Thymus (tissue), 11 donors: ENCODE results near the gene FGF12. TPM values are rescaled to one million over a fixed set of nuclear protein-coding genes. Genes with fewer than 3 reads are reported as not detected.

Experiments used
- DNase-seq, 9 donors: peaks; one replicate each; pipeline ENCODE4 v3.0.0-alpha.2; 2013; ENCODE audit warnings: low spot score in 9 of 9, low read depth in 6 of 9, missing footprints in 1 of 9
- H3K27ac ChIP-seq, 2 donors: one replicate each; pipeline ENCODE4 v1.5.1; 2013; ENCODE audit warnings: control low read depth in 1 of 2, low read depth in 1 of 2, low read length in 1 of 2, mild to moderate bottlenecking in 1 of 2, moderate library complexity in 1 of 2
- H3K27me3 ChIP-seq, 2 donors: one replicate each; pipeline ENCODE4 v1.5.1; 2013; ENCODE audit warnings: low read length in 1 of 2; ENCODE audit not compliant: control insufficient read depth in 2 of 2, insufficient read depth in 1 of 2
- H3K36me3 ChIP-seq, 2 donors: one replicate each; pipeline ENCODE4 v1.5.1; 2013; ENCODE audit warnings: low read length in 1 of 2, mild to moderate bottlenecking in 1 of 2, moderate library complexity in 1 of 2; ENCODE audit not compliant: control insufficient read depth in 2 of 2, insufficient read depth in 2 of 2
- H3K4me1 ChIP-seq, 2 donors: one replicate each; pipeline ENCODE4 v1.5.1; 2013; ENCODE audit warnings: low read length in 2 of 2; ENCODE audit not compliant: control insufficient read depth in 2 of 2, insufficient read depth in 2 of 2
- H3K4me3 ChIP-seq, 2 donors: one replicate each; pipeline ENCODE4 v1.5.1; 2013; ENCODE audit warnings: low read length in 2 of 2, control low read depth in 1 of 2, mild to moderate bottlenecking in 1 of 2
- H3K9me3 ChIP-seq, 2 donors: one replicate each; pipeline ENCODE4 v1.5.1; 2013; ENCODE audit warnings: low read length in 1 of 2, mild to moderate bottlenecking in 1 of 2; ENCODE audit not compliant: control insufficient read depth in 2 of 2, insufficient read depth in 1 of 2
- WGBS: extraction: QIAGEN DNeasy Blood & Tissue Kit; methylation state at CpG from one replicate; pipeline ENCODE4 v1.1.7; 2013; 5-methylcytosine and 5-hydroxymethylcytosine counted together
- polyA plus RNA-seq: library from polyadenylated mRNA; stranded (reverse); fragments of 200-250 nt; gene quantifications from one replicate; pipeline ENCODE4 v1.2.3, GENCODE V29; 2013
- total RNA-seq: library from RNA; stranded (reverse); fragments of 120-200 nt; gene quantifications from one replicate; pipeline ENCODE4 v1.2.4, GENCODE V29; 2013
- donor health status: healthy.

Gene FGF12
- total and polyA plus RNA-seq, 2 donors, result 0.19 to 1.1 TPM

DNA sequence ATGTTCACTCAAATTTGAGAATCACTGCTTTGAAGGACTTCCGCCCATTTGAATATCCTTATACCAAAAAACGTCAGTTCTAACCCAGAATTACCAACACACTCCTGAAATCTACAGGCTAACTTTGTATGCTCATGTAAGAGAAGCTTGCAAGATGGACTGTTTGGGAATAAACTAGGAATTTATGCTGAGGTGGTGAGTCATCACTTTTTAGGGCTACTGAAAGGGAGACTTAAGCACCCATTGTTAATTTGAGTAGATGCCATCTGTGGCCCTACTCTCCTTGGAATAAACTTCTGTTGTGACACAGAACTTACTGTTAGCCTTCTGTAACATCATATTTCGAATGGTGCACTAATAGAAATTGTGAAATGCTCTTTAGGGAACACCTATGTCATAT, 74.6 kb downstream of the FGF12 start:
- Histone ChIP-seq H3K36me3 (no peaks in the 10 kb centered on the region), H3K4me1 (no peaks in the 10 kb centered on the region), H3K27me3 (no peaks in the 10 kb centered on the region), H3K4me3 (no peak overlapping the region), H3K27ac (no peak overlapping the region), H3K9me3 (no peaks in the 10 kb centered on the region)
- DNase-seq, result no peak
- WGBS, result 74% methylated on average over 3 of the region's 3 CpGs

DNA sequence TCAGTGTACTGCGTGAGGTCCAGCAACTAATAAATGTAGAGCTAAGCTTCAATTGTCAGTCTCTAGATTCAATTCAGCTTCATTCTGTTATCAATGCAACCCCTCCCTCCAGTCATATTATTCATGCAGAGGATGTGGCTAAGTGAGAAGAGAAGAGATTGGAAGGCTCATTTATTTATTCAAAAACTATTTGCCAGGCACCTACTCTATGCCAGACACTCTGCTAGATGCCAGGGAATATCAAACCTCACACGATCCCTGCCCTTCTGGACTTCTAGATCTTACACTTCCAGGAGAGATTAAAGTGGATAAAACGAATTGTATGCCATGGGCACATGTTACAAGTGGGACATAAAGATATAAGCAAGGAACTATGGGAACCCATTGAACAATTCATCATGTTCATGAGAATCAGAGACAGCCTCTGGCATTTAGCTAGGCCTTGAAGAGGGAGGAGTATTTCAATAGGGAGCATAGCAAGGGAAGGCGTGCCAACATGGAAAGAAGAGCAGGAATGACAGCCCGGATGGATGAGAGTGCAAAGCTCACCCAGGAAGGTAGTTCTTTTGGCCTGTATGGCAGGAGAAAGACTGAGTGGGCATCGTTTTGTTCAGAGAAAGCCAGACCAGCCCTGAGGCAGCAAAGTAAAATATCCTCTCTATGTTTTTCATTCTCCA, 75.4 kb downstream of the FGF12 start:
- Histone ChIP-seq H3K4me1 (no peaks in the 10 kb centered on the region), H3K27me3 (no peaks in the 10 kb centered on the region), H3K4me3 (no peak overlapping the region), H3K9me3 (no peaks in the 10 kb centered on the region), H3K36me3 (no peaks in the 10 kb centered on the region), H3K27ac (no peak overlapping the region)
- WGBS, result 82% methylated on average over 6 of the region's 6 CpGs
- DNase-seq, result no peak

DNA sequence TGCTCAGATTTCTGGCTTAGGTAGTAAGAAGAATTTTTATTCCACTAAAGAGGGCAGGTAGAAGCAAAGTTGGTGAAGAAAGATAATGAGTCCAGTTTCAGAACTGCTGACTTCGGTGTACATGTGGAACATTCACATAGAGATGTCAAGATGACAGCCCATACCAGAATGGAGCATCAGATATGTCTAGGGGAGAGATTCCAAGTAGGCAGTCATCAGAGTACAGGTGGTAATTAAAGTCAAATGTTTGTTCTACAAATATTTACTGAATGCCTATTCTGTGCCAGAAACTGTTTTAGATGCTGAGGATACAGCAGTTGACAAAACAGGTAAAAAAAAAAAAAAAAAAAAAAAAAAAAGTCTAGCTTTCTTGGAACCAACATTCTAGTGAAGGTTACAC, 81.9 kb downstream of the FGF12 start:
- no peaks in the 10 kb centered on the region for H3K36me3 ChIP-seq
- no peaks in the 10 kb centered on the region for H3K27me3 ChIP-seq
- H3K27ac ChIP-seq, result no peak overlapping the region
- WGBS, result 34% methylated on average over 1 of the region's 1 CpG
- H3K4me3 ChIP-seq, result no peak overlapping the region
- no peak for DNase-seq
- no peaks in the 10 kb centered on the region for H3K4me1 ChIP-seq
- no peaks in the 10 kb centered on the region for H3K9me3 ChIP-seq

DNA sequence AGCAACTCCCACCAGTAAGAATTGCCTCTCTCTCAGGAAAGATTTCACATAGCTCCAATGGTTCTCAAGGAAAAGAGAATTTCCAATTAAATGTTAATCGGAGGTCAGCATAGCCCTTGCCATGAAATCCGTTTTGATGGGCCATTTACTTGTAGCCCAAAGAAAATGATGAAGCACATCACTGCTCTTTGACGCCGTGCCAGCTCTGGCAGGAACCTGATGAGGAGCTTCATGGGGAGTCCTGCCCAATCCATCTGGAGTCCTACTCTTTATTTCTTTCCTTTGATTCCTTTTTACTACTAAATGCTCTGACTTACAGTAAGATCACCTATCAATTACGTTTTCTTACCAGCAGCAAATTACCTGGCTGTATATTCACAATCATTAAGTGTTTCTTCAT, 84.7 kb downstream of the FGF12 start:
- no peaks in the 10 kb centered on the region for H3K9me3 ChIP-seq
- 90% methylated on average over 5 of the region's 5 CpGs for WGBS
- no peak overlapping the region for H3K27ac ChIP-seq
- no peaks in the 10 kb centered on the region for H3K27me3 ChIP-seq
- no peaks in the 10 kb centered on the region for H3K36me3 ChIP-seq
- H3K4me1 ChIP-seq, result no peaks in the 10 kb centered on the region
- DNase-seq, result no peak
- no peak overlapping the region for H3K4me3 ChIP-seq

DNA sequence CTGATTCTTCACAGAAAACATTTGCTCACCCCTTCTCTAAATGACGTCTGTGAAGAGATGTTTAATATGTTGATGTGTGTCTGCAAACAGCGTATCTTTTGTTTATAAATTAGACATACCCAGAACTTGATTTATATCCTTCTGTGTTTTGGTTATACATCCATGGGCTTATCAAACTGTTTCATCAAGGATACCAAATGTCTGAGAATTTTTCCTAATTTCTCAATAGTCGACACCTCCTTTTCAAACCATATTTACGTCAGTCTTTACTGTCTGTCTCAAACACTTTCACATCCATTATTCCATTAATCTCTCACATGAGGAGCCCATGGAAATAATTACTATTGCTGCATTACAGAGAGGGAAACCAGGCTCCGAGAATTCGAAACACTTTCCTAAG, 85.4 kb downstream of the FGF12 start:
- Histone ChIP-seq H3K9me3 (no peaks in the 10 kb centered on the region), H3K36me3 (no peaks in the 10 kb centered on the region), H3K4me3 (no peak overlapping the region), H3K4me1 (no peaks in the 10 kb centered on the region), H3K27me3 (no peaks in the 10 kb centered on the region), H3K27ac (no peak overlapping the region)
- 86% methylated on average over 6 of the region's 6 CpGs for WGBS
- no peak for DNase-seq

DNA sequence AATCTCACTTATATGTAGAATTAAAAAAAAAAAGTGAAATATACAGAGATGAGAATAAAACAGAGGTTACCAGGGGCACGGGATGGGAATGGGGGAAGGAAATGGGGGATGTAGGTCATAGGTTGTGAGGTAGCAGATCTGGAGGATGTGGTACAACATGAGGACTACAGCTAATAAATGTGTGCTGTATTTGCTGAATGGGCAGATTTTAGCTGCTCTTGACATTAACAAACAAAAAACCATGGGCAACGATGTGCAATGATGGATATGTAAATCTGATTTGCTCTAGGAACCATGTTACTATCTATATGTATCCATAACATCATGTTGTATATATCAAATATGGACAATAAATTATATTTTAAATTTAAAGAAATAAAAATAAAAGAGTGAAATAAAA, 87.4 kb downstream of the FGF12 start:
- Histone ChIP-seq H3K9me3 (no peaks in the 10 kb centered on the region), H3K27me3 (no peaks in the 10 kb centered on the region), H3K4me1 (no peaks in the 10 kb centered on the region), H3K27ac (no peak overlapping the region), H3K36me3 (no peaks in the 10 kb centered on the region), H3K4me3 (no peak overlapping the region)
- 71% methylated on average over 2 of the region's 2 CpGs for WGBS
- DNase-seq, result no peak

DNA sequence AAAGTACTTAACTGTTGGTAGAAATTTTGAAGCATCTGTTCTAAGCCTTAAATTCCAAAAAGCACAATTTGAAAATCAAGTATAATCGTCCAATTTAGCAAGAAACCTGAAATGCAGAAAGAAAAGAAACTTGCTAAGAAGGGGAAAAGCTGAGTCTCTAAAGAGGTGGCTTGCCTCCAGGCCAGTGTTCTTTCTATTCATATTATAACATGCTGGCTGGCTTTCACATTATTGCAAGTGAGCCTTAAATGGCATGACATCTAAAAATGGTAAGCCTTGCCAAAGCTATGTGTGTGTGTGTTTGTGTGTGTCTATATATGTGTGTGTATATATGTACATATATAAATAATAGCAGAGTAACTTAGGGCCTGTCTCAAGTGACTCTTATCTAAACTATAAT, 89.5 kb downstream of the FGF12 start:
- WGBS, result 92% methylated on average over 1 of the region's 1 CpG
- no peak for DNase-seq
- no peaks in the 10 kb centered on the region for H3K27me3 ChIP-seq

DNA sequence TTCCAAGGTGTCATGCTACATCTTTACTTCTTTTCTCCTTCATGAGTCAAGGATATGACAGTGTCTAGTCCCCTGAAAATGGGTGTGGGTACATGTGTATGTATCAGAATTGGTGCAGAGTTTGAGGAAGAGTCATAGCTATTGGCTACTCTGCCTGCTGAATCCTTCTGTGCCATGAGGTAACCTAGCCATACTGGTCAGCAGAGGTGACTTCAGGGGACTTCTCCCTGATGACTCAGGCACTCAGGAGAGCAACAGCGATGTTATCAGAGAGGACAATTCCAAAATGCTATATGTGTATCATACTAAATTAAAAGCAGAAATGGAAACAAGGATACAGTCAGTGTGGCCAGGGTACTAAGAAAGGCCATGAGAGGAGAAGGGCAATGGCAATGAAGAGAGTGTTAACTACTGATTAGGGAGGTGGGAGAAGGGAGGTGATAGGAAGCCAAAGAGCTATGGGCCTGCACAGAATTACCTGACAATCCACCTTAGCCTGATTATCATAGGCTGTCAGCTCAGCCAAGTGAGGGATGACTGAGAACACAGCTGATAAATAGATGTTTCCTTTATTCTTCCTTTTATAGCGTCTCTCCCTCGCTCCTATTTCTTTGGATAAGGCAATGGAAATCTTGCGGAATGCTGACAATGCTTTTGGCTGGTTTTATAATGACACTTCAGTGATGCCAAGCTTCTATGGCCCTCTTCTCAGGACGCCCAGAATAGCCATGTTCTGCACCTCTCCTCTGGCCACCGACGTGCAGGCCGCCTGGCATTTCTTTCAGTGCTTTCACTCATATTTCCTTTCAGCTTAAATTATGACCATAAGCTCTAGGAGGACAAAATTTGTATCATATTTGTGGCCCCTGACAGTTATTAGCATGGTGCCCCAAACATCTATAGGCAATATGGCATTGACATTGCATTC, 90.6 kb downstream of the FGF12 start:
- 93% methylated on average over 8 of the region's 8 CpGs for WGBS
- H3K4me3 ChIP-seq, result no peak overlapping the region
- no peak overlapping the region for H3K27ac ChIP-seq
- DNase-seq, result no peak
- no peaks in the 10 kb centered on the region for H3K4me1 ChIP-seq
- H3K36me3 ChIP-seq, result no peaks in the 10 kb centered on the region
- no peaks in the 10 kb centered on the region for H3K27me3 ChIP-seq
- no peaks in the 10 kb centered on the region for H3K9me3 ChIP-seq

More for the DNA sequence above, 89.5 kb downstream of the FGF12 start:
- Histone ChIP-seq H3K4me3 (no peak overlapping the region), H3K27ac (no peak overlapping the region), H3K4me1 (no peaks in the 10 kb centered on the region), H3K36me3 (no peaks in the 10 kb centered on the region), H3K9me3 (no peaks in the 10 kb centered on the region)

DNA sequence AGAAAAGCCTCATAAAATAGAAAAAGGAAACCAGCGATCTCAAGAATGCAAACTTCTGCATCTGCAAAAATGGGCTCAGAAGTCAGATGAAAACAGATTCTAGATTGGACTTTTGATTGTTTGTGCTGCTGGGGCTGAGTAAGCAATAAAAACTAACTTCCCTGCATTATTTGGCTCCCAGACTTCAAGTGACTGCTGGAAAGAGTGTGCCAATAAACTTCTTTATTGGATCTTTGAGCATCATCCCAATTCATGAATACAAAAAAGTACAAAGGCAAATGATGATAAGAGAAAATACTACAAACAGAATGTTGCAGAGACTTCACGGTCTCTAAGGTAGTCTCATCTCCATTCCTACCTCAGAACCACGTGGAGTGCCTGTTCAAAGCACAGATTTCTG, 97.9 kb downstream of the FGF12 start:
- WGBS, result 77% methylated on average over 3 of the region's 3 CpGs
- H3K27me3 ChIP-seq, result no peaks in the 10 kb centered on the region
- H3K36me3 ChIP-seq, result no peaks in the 10 kb centered on the region
- H3K27ac ChIP-seq, result no peak overlapping the region
- DNase-seq, result no peak
- no peaks in the 10 kb centered on the region for H3K9me3 ChIP-seq
- H3K4me1 ChIP-seq, result no peaks in the 10 kb centered on the region
- H3K4me3 ChIP-seq, result no peak overlapping the region
